HG02970 (cell line): ENCODE results near the gene THAP8.

Source experiments
- ATAC-seq: cut with Tn5 transposase; IDR thresholded peaks from one replicate; pipeline ENCODE4 v1.9.1; 2021; ENCODE audit warnings: mild to moderate bottlenecking, moderate library complexity, moderate number of reproducible peaks; ENCODE audit not compliant: unreplicated experiment, low FRiP score

Gene THAP8

DNA sequence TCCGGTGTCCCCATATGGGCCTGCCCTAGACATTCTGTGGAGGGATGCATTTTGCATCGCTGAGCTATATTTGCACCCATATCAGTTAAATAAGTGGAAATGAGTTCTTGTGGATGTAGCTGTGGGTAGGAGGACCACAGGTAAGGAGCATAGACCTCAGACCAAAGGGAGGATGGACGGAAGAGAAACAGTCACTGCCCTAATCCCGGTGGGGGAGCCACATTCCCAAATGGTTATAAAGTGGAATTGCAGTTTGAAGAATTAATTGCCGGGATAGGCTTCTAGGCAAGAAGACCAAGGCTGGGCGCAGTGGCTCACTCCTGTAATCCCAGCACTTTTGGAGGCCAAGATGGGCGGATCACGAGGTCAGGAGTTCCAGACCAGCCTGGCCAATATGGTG lies 57.3 kb downstream of the THAP8 start:
- no peak for ATAC-seq

GRCh38 chr19:35995048-35995993 lies 58.8 kb downstream of the THAP8 start, which contains the start of gene SDHAF1:
TSS of gene SDHAF1 (plus strand) at chr19:35995188. CDS start at chr19:35995275, 87 bp downstream.
- ATAC-seq, result peak; percentile 73

- no peak for ATAC-seq
Observed at GRCh38 chr19:35993923-35994598, 60.0 kb downstream of the THAP8 start.

DNA sequence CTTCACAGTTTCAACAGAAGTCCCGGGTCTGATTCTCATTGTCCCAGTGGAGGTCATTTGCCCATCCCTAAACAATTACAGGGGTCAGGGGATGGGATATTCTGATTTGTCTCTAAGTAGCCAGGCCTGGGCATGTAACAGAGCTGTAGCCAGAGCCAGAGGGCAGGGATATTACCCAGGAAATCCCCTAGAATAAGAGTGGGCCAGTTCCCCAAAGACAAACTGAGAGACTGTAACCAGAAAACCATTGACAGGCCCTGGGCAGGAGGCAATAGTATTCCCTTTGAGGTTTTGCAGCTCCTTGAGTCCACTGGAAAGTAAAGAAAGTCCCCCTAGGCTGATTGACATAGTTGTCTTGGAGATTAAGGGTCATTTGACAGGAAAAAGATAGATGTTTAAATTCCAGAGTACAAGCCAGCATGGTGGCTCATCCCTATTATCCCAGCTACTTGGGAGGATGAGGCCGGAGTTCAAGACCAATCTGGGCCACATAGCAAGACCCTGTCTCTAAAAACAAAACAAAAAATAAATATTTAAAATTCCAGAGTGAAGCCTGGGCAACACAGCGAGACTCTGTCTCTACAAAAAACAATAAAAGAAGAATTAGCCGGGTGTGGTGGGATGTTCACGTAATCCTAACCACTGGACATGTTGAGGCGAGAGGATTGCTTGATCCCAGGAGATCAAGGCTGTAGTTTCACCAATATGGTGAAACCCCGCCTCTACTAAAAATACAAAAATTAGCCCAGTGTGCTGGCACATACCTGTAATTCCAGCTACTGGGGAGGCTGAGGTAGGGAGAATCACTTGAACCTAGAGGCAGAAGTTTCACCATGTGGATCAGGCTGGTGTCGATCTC lies 60.9 kb downstream of the THAP8 start:
- ATAC-seq, result no peak

DNA sequence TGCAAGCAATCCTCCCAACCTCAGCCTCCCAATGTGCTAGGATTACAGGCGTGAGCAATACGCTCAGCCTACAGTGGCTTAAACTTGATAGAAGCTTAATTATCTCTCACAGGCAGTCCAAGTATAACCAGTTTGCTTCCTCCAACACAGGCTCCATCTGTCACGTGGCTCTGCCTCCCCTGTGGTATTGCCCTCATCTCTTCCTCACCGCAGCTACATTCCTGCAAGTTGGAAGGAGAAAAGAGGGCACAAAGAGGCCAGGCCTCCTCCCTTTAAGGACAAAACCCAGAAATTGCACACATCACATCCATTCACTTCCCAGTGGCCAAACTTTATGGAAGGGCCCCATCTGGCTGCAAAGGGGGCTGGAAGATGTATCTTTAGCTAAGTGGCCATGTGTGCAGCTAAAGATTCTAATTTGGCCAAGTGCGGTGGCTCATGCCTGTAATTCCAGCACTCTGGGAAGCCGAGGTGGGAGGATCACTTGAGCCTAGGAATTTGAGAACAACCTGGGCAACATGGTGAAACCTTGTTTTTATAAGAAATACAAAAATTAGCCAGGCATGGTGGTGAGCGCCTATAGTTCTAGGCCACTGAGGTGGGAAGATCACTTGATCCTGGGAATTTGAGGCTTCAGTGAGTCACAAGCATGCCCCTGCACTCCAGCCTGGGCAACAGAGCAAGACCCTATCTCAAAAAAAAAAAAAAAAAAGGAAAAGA lies 62.2 kb downstream of the THAP8 start:
- no peak for ATAC-seq

GRCh38 chr19:35990771-35991730 lies 63.0 kb downstream of the THAP8 start:
- no peak for ATAC-seq

GRCh38 chr19:35990156-35990555 lies 63.9 kb downstream of the THAP8 start:
- ATAC-seq, result no peak

GRCh38 chr19:35988824-35989223 lies 65.3 kb downstream of the THAP8 start:
- ATAC-seq, result no peak

GRCh38 chr19:35987571-35987896 lies 66.6 kb downstream of the THAP8 start:
- no peak for ATAC-seq

DNA sequence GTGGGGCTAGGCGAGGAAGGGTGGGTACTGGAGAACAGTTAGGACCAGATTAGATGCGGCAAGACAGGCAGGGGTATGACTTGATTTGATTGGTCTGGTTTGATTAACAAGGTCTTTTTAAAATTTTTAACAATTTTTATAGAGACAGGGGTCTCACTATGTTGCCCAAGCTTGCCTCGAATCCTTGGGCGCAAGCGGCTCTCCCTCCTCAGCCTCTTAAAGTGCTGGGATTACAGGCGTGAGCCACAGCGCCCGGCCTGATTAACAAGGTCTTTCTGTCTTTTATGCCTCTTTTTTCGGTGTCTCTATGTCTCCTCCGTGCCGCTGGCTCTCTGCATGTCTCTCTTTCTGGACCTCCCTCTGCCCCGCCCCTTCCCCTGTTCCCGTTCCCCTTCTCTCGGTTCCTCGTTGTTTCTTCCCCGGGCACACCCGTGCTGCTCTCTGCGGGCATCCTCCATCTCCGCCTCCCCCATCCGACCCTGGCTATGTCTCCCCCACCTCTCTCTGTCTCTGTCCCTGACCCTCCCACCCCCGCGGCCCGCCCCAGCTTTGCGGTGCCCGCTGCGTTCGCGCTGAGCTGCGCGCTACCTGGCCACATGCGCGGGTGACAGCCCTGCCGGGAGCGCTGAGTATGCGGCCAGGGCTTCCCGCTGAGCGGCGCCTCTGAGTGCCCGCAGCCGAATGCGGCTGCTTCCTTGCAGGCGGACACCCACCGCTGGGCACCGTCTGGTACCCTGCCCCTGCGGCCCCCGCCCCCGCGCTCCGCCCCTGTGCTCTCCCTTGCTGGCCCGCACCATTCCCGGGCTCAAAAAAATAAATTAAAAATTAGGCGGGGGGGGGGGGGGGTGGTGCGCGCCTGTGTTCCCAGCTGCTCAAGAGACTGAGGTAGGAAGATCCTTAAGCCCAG lies 67.2 kb downstream of the THAP8 start:
- ATAC-seq, result no peak

GRCh38 chr19:35986111-35986510 lies 68.0 kb downstream of the THAP8 start:
- ATAC-seq, result no peak
